Mucosa of gallbladder (tissue), 1 donor: Measurements from ENCODE around the gene U2AF1L4. TPM values are rescaled to one million over a fixed set of nuclear protein-coding genes. Genes with fewer than 3 reads are reported as not detected.

Experiments used
- DNase-seq: peaks from one replicate; pipeline ENCODE4 v3.0.0-alpha.2; 2020; ENCODE audit warnings: low spot score
- total RNA-seq: library from RNA; stranded (reverse); gene quantifications from one replicate; pipeline ENCODE4 v1.2.1, GENCODE V29; 2021
- donor health status: DM: no; HTN: no; CAD: no.

Gene U2AF1L4, protein sequence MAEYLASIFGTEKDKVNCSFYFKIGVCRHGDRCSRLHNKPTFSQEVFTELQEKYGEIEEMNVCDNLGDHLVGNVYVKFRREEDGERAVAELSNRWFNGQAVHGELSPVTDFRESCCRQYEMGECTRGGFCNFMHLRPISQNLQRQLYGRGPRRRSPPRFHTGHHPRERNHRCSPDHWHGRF
- 23.9 TPM for total RNA-seq

DNA sequence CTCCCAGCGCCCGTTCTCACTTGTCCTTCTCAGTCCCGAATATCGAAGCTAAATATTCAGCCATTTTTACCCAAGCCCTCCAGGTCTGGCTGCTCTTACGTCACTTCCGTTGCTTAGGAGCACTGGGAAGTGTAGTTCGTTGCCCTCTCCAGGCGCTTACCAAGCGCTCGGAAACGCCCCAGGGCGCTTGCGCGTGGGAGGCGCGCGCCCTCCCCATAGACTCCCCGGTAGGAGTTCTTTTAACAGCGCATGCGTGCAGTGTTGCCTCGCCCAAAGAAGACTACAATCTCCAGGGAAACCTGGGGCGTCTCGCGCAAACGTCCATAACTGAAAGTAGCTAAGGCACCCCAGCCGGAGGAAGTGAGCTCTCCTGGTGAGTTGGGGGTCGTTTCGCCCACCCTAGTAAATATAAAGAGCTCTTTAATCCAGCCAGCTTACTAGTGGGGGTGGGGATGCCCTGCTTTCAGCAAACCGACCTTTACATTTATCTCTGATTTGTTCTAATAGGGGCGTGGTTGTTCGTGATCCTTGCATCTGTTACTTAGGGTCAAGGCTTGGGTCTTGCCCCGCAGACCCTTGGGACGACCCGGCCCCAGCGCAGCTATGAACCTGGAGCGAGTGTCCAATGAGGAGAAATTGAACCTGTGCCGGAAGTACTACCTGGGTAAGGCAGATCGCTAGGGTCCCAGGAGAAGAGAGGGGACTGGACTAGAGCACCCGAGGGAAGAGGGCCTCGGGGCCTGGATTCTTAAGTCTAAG, at the start of gene U2AF1L4, which contains the start of gene PSENEN:
Gene U2AF1L4 (minus strand): TSS at position 91 of the 759 bp plus-strand sequence. CDS start 27 bp downstream, at position 64.
Gene PSENEN (plus strand): TSS at position 324 of the 759 bp plus-strand sequence. CDS start 280 bp downstream, at position 604.
- DNase-seq, result peak; percentile 99

GRCh38 chr19:35793381-35794165, 48.4 kb upstream of the U2AF1L4 start:
- no peak for DNase-seq

DNA sequence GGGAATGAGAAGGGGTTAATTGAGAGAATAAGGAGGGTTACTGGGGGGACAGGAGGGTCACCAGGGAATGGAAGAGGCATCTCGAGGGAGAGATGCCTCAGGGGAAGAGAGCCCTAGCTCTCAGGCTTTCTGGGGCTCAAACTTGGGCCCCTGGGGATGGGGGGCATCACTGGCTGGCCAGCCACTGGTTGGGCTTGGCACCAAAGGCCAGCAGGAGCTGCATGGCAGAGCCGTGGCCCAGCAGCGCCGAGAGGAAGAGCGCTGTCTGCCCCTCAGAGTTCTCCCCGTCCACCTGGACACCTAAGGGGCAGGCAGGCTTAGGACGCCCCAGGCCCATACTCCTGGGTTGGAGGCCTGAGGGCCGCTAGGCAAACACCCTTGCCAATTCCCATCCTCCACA, 47.7 kb upstream of the U2AF1L4 start:
- DNase-seq, result no peak

- DNase-seq, result no peak
Observed at GRCh38 chr19:35792312-35792711, 47.1 kb upstream of the U2AF1L4 start.

- no peak for DNase-seq
Observed at GRCh38 chr19:35791814-35792279, 46.6 kb upstream of the U2AF1L4 start.

DNA sequence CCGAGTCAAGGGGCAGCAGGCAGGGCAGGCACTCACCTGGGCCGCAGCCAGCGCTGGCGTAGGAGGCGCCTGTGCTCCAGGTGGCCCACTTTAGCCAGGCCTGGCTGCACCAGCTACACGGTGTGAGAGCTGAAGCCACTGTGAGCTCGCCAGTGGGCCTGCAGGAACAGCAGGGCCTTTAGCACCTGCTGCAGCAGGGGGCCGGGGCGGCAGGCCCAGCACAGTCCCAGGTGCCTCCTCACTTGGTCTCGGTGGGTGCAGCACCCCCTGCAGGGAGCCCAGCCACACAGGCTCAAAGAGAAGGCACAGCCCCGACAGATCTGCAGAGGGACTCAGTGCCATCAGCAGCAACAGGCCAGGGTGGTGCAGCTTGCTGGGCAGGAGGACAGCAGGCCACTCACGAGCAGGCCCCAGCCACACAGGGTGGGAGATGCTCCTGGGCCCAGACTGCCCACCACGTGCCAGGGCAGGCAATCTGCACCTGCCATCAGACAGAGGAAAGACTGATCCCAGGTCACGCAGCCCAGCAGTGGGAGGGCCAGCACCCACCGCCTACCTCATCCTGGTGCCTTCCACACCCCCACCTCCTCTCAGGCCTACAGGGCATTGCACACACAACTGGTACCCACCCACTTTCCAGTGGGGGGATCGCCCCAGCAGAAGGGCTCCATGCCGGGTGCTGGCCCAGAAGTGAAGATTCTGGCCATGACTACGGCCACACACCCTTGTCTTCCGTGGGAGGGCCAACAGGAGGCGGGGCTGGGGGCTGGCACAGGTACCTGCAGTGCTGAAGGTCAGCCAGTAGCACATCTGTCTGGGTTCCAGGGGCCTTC, 46.0 kb upstream of the U2AF1L4 start:
- no peak for DNase-seq

- no peak for DNase-seq
Observed at GRCh38 chr19:35789978-35790944, 45.0 kb upstream of the U2AF1L4 start.

GRCh38 chr19:35789195-35789977, 44.2 kb upstream of the U2AF1L4 start:
- DNase-seq, result no peak

DNA sequence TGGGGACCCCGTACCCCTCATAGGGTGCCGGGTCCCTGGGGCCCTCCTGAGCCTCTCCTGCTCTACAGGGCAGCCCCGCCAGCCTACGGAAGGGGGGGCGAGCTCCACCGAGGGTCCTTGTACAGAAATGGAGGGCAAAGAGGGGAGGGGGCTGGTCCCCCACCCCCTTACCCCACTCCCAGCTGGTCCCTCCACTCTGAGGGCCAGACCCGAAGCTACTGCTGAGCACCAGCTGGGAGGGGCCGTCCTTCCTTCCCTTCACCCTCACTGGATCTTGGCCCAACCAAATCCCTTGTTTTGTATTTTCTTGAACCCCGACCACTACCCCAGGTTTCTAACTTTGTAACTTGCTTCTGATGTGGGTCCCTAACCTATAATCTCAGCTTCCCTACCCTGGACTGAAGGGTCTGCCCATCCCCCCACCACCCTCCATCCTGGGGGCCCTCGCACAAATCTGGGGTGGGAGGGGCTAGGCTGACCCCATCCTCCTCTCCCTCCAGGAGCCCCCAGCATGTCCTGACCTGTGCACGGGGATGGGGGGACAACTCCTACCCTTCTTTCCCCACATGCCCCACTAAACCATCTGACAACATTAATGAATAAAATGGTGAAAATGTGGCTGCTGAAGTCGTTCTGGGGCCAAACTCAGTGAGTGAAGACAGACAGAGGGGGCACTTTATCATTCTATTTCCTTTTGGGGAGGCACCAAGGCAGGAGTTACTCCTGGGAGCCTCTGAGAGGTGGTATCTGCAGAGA, 43.2 kb upstream of the U2AF1L4 start:
- DNase-seq, result no peak

DNA sequence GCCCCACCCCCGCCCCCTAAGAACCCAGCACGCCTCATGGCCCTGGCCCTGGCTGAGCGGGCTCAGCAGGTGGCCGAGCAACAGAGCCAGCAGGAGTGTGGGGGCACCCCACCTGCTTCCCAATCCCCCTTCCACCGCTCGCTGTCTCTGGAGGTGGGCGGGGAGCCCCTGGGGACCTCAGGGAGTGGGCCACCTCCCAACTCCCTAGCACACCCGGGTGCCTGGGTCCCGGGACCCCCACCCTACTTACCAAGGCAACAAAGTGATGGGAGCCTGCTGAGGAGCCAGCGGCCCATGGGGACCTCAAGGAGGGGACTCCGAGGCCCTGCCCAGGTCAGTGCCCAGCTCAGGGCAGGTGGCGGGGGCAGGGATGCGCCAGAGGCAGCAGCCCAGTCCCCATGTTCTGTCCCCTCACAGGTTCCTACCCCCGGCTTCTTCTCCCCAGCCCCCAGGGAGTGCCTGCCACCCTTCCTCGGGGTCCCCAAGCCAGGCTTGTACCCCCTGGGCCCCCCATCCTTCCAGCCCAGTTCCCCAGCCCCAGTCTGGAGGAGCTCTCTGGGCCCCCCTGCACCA, 42.1 kb upstream of the U2AF1L4 start:
- no peak for DNase-seq

DNA sequence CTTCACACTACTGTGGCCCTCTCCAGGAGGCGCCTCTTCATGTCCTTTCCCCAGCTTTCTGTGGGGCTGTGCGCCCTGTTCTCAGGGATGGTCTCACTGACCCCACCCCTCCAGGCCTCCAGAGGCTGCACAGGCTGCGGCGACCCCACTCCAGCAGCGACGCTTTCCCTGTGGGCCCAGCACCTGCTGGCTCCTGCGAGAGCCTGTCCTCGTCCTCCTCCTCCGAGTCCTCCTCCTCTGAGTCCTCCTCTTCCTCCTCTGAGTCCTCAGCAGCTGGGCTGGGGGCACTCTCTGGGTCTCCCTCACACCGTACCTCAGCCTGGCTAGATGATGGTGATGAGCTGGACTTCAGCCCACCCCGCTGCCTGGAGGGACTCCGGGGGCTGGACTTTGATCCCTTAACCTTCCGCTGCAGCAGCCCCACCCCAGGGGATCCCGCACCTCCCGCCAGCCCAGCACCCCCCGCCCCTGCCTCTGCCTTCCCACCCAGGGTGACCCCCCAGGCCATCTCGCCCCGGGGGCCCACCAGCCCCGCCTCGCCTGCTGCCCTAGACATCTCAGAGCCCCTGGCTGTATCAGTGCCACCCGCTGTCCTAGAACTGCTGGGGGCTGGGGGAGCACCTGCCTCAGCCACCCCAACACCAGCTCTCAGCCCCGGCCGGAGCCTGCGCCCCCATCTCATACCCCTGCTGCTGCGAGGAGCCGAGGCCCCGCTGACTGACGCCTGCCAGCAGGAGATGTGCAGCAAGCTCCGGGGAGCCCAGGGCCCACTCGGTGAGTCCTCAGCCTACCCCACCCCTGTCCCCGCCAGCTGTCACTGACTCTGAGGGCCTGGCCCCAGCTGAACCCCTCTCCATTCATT, 41.3 kb upstream of the U2AF1L4 start:
- DNase-seq, result no peak

DNA sequence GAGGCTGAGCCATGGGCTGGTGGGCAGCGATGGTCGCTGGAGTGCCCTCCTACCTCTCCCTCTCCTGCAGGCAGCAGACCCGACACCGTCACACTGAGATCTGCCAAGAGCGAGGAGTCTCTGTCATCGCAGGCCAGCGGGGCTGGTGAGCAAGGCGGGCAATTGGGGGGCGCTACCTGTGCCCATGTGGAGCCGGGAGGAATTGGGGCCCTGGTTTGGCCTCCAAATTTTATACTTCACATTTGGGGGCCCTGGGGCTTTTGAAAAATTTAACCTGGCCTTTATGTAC, 40.1 kb upstream of the U2AF1L4 start:
- DNase-seq, result no peak

- DNase-seq, result no peak
Observed at GRCh38 chr19:35784503-35785338, 39.5 kb upstream of the U2AF1L4 start.

DNA sequence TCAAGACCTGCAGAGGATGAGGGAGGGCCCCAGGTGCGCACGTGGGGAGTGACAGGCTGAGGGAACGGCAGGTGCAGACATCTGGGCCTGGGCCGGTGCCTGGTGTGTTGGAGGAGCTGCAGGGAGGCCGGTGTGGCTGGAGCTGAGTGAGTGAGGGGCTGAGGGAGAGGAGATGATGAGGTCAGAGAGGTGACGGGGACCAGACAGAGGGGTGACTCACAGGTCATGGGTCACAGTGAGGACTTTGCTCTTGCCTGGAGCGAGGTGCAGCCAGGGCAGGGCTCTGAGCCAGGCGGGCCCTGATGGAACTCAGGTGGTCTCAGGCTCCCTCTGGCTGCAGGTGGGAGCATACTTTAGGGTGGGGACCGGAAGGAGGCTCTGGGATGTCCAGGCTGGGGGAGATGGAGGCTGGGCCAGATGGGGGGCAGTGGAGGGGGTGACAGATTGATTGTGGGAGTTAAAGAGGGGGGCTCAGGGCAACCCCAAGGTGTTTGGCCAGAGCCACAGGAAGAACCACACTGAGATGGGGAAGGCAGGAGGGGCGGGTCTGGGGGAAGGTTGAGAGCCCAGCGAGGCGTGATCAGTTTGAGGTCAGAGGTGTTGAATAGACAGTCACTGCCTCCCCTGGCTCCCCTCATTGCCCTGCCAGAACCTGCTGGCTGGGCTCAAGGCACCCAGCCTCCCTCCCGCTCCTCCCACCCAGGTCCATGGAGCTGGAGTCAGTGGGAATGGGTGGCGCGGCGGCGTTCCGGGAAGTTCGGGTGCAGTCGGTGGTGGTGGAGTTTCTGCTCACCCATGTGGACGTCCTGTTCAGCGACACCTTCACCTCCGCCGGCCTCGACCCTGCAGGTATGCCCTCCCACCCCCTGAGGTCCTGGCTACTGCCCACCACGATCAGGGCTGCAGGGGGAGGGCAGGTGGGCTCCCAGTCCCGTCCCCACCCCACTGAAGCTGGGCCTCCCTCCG, 38.5 kb upstream of the U2AF1L4 start:
- DNase-seq, result no peak

- DNase-seq, result no peak
Observed at GRCh38 chr19:35782589-35782988, 37.4 kb upstream of the U2AF1L4 start.

- no peak for DNase-seq
Observed at GRCh38 chr19:35781650-35782049, 36.4 kb upstream of the U2AF1L4 start.
